Measurements from ENCODE around the gene PCBP2.
A peak's percentile ranks its signal among the peaks of the same experiment; 100 is the strongest.
"Not testable (repeated sequence)": the region's sequence is repeated elsewhere in the genome, so short reads cannot be mapped to it uniquely, and the experiment has no call there.

The PCBP2 gene

DNA sequence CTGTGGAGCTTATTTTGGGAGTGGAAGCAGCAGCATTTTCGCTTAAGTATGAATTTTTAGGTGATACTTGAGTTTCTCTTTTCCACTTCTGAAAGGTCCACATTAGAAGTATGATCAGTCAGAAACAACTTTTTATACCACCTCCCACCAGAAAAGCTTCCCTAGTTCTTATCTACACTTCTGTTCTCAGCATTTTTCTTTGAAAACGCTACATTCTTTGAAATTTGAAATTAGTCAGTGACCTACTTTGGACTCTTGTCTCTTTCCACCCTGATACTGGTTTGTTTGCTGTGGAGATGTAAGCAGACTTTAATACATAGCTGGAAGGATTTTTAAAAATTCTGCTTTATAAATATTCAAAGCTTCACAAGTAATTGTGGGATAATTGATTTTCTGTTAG, 22.2 kb downstream of the PCBP2 start:
- no peak for DNase-seq

DNA sequence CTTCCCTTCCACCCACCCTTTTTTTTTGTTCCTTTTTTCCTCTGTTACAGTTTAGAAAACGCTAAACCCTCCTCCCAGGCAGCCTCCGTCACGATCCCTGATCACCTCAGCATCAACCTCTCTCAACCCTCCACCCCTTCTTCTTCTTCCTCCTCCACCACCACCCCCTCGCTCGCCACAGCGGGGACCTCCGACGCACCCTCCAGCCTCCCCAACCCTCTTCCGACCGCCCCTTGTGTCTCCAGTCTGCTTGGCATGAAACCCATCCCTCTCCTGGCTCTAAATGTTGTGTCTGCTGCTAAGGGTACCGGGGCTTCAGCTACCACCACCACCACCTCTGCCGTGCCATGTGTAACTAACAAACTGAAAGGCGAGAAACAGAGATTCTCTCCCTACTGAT, 22.9 kb downstream of the PCBP2 start:
- DNase-seq = no peak

DNA sequence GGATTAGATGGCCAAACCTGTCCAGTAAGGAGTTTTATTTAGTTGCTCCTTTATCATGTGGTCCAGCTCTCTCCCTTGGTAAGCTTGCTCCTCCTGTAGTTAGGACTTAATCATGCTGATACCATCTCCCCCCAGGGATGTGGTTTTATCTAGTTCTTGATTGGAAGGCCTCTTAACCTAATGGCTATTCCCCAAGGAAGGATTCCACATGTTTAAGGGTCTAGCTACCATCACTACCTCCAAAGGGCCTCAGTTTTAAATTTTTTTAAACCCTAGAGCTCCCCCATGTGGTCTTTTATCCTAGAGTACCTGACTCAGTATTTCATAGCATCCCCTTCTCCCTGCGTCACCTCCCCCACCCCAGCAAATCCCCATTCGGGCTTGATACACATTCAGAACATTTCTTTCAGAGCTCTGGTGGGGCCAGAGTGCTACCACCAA, 24.9 kb downstream of the PCBP2 start:
- DNase-seq = peak; percentile 80

DNA sequence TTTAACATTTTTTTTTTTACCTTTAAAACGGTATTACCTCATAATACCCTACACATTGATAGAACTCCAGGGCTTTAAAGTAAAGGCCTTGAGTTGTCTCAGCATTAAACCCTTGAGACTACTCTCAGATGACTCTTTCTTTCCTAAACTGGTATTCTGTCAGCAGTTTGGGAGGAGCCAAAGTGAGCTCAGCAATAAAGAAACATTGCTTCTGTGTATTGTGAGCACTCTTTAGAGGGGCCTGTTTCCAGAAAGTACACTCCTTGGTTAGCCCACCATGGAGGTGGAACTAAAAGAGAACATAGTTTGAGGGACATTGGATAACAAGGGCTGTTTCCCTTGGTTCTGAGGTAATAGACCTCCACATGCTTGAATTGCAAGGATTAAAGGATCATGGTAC, 27.0 kb downstream of the PCBP2 start:
- no peak for DNase-seq

DNA sequence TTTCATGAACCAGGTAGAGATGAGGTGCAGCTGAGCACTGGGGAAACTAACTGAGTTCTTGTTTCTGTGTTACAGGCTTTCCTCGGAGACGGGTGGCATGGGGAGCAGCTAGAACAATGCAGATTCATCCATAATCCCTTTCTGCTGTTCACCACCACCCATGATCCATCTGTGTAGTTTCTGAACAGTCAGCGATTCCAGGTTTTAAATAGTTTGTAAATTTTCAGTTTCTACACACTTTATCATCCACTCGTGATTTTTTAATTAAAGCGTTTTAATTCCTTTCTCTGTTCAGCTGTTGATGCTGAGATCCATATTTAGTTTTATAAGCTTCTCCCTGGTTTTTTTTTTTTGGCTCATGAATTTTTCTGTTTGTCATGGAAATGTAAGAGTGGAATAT, 27.4 kb downstream of the PCBP2 start:
- no peak for DNase-seq

DNA sequence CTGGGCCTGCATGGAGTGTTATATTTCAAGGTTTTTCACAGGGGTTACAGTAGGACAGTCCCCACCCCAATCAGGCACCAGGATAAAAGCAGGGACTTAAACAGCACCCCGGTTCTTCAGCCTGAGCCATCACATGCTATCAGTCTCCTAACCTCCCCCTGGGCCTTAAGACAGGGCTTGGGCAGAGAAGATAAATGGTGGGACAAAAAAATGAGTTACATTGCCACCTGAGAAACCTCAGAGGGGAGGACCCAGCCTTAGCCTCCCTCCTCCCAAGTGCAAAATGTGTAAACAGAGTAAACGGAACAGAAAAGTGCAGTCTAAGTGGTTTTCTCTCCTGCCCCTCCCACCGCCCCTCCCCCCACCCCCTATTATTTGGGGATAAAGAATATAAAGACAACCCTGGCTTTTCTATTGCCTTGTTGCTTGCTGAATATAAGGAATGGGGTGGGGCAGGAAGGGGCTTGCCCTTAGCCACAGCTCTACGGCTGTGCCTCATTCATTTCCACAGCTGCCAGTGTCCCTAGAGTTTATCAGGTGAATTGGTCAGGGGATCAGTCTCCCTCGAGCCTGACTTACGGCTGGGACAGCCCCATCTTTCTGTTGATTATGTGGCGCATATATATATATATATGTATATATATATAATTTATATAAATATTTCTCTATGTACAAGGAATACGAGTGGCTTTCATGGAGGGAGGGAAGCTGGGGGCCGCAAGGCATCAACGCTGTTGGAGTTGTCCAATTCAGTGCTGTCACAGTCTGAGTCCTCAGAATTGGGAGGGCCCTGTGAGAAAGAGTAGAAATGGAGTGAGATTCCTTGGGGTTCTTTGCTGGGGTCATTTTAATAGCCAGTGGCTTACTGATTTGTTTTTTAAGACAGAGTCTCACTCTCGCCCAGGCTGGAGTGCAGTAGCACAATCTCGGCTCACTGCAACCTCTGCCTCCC, 28.9 kb downstream of the PCBP2 start:
- DNase-seq = no peak

DNA sequence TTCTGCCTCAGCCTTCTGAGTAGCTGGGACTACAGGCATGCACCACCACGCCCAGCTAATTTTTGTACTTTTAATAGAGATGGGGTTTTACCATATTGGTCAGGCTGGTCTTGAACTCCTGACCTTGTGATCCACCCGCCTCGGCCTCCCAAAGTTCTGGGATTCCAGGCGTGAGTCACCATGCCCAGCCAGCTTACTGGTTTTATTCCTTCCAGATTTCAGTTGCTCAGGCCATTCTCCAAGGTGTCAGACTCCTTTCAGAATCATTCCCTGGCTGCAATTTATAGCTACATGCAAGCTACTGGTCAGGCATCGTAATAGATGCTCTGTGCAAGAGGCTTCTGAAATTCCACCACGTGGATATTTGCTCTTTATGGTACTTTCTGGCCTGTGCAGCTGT, 29.6 kb downstream of the PCBP2 start:
- not testable (repeated sequence) for DNase-seq

DNA sequence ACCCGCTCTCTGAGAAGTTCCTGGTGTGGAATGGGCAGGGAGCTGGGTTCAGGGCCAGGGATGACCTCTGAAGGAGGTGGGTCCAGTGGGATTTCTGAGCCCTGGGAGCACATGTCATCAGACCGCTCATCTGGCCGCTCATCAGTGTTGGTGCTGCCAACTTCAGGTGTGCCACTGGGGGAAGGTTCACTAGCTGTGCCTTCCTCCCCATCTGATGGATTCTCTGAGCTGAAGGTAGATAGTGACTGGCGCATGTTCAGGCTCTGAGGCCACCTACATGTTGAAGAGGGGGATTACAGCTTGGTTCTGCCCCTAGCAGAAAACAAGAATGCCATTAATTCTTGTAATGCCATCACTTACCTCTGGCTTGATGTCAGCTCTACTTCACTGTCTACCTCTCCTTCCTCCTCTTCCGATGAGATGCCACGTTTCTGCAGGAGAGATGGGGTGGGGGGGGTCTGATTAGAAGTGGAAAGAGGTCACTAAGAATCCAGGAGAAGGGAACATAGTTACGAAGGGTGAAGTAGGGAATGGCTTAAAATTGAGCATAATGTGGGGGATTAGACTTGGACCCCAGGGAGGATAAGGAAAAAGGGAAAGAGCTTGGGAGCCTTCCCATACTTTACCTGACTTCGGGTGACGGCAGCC, 30.2 kb downstream of the PCBP2 start:
- peak; percentile 46 for DNase-seq

DNA sequence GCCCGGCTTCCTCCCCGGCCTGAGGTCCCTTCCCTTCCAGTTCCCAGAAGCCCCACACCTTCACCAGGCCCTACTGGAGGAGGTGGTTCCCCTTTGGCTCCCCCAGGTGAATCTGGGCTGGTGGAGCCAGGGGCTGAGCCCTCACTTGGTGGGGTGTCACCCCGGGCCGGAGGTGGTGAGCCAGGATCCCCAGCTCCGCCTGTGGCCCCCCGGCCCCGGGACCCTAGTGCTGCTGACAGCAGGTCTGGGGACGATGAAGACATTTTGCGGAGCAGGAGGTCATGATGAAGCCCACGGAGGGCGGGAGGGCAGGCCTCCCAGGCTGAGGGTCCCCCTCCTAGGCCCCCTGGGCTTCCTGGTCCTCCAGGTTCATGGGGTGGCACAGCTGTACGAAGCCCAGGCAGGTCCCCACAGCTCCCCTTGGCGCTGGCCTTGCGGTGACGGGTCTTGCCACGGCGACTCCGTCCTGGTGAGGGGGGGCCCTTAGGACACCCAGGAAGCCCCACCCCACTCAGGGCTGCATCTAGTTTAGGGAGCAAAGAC, 30.8 kb downstream of the PCBP2 start:
- no peak for DNase-seq

DNA sequence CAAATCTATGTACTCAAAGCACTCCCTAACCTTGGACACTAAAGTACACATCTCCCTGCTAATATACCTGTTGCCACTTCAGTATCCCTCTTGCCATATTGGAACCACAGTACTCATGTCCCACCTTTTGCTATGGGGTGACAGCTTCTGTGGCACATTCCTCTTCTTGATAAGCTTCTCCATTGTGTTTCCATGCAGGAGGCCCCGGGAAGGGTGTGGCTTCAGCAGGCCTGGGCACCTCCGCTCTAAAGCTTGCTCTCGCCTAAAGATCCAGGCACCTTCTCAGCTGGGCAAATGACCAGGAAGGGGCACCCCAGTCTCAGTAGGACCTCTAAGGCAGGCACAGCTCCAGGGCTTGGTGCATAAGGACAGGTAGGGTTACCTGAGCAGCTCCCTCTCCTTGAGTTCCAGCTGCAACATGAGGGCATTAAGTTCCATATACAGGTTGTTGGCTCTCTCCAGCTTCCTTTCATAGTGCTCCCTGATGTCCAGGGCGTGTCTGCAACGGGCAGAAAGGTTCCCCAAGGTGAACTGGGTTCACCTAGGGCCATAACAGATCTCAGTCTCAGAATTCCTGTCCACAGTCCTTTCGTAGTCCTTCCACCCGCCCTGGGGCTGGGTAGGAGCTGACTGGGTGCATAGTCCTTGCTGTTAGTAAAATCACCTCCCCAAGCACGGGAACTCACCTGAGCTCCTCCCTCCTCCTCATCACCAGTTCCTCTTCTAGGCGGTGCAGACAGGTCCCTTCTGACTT, 31.5 kb downstream of the PCBP2 start:
- peak; percentile 43 for DNase-seq

DNA sequence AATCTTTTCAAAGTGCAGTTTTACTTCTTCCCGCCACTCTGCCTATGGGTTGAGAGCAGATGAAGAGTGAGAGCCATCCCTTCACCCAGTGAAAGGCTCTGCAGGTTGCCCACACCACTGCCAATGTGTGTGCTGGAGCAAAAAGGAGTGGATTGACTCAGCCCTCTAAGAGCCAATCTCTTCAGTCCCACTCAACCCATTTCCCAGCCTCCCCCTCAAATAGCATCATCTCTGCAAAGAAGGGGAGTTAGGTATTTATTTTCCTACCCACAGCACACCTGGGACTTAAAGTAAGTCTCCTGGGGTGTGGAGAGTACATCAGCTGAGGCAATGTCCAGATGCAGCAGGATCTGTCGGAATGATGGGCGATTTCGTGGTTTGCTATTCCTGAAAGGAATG, 32.1 kb downstream of the PCBP2 start:
- no peak for DNase-seq

DNA sequence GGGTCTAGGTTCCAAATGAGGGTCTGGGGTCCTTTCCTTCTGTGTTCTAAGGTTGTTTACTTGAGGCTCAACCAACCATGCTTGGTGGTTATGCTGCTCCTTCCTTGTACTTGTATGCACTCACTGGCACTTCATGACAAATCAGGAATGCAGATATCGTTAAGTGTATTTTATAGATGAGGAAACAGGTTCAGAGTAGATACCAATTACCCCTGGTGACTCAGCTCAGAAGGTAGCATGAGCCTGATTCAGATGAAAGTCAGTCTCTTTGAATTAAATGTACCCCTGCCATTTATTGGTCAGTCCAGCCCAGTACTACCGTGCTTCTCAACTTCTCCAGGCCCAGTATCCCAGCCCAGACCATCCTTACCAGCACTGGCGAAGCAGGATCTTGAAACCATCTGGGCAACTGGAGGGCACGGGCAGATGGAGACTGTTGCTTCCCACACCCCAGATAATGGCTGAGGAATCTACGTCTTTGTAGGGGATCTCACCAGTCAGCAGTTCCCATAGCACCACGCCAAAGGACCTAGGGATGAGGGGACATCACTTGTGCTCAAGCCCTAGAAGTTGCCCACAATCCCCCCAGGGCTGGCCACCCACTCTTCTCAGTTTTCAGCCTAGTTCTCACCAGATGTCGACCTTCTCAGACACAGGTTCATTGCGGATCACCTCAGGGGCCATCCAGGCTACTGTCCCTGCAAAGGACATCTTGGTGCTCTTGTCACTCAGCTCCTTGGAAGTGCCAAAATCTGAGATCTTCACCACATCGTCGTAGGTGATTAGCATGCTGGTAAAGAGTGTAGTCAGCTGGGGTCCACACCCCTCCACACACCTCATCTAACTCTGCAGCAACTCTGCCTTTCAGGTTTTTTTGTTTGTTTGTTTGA, 33.0 kb downstream of the PCBP2 start:
- DNase-seq = no peak

DNA sequence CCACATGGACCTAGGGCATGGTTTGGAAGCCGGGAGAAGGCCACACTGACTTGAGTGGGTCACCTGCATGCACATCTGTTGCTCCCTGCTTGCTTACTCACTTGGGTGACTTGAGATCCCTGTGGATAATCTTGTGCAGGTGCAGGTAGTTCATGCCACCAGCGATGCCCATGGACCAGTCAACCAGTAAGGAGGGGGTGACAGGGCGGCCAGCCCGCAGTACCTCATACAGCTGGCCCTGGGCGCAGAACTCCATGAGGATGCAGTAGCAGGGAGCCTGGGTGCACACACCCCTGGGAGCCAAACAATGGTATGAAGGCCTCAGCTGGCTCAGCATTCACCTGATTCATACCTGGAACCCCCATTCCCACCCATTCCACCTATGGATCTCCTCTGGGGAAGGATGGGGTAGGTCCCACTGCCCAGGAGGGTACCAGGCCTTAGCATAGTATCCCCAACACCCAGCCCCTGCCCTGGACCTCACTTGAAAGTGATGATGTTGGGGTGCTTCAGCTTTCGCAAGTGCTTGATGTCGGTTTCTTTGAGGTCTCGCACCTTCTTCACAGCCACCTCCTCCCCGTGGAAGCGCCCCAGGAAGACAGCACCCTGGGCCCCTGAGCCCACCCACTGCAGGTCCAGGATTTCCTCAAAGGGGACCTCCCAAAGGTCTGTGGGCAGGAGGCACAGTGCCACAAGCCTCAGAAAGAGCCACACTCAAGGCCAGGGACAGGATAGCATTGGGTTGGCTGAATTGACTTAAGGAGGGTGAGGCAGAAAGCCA, 34.2 kb downstream of the PCBP2 start:
- no peak for DNase-seq

DNA sequence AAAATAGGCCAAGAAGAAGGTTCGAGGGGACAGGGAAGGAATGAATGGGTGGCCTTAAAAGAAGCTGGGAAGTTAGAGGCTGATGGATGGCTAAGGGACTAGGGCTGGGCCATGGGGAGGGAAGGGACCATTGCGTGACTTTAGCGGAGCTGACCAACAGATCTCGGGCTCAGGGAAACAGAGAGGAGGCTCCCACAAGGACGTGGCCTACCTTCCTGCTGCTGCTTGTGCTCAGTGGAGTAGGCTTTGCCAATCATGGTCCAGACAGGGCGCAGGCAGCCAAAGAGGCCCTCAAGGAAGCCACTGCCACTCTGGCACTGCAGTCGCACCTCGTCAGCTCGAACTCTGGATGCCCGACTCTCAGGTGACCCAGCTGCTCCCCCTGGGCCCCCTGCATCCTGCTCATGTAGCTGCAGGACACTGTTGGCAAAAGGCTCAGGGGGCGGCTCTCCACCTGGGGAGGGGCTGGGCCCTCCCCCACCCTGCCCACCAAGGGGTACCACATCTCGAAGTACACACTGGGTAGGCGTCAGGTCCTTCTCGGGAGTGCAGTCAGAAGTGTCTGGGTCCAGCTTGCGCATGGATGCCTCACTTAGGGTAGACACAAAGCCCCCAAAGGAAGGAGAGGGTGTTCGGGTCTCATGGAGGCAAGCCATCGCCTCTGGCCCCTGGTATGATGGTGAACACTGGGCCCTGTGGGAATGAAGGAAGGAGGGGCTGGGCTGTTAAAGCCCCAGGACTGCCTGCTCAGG, 35.0 kb downstream of the PCBP2 start:
- DNase-seq = no peak

DNA sequence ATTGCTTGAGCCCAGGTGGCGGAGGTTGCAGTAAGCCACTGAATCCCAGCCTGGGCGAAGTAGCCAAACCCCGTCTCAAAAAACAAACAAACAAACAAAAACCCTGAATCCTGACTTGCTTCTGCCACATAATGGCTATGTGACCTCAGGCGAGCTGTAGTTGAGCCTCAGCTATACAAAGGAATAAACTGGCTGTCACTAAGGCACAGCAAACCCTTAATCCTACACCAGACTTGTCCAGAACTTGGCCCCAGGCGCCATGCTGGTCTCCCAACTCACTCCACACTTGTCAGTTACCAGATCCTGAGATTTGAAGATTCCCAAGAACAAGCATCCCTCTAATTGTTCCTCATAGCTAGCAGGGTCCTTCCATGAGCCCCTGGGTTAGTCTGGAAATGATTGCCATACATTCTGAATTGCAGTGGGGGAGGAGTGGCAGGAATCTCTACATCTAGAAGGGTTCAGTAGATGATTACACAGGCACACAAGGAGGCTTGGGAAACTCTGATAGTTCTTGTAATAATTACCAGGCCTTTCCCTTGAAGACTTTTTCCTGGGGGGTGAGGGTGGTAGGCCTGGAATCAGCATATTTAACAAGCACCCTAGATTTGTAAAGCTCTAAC, 37.5 kb downstream of the PCBP2 start:
- DNase-seq = no peak

DNA sequence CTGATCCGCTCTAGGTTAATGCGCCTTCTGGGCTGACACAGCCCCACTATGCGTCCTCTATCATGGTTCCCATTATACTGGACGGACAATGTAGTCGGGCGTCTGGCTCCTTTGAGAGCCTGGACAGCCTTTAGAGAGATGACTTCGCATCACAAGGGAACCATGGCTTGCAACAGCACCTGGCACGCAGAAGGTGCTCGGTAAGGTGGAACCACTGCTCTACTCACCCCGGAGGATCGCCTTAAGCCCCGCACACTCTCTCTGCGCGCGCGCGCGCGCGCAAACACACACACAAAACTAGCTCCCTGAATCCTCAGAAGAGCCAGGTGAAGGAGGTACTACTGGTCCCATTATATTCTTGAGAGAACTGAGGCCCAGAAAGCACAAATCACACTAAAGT, 40.3 kb downstream of the PCBP2 start:
- DNase-seq = peak; percentile 79

DNA sequence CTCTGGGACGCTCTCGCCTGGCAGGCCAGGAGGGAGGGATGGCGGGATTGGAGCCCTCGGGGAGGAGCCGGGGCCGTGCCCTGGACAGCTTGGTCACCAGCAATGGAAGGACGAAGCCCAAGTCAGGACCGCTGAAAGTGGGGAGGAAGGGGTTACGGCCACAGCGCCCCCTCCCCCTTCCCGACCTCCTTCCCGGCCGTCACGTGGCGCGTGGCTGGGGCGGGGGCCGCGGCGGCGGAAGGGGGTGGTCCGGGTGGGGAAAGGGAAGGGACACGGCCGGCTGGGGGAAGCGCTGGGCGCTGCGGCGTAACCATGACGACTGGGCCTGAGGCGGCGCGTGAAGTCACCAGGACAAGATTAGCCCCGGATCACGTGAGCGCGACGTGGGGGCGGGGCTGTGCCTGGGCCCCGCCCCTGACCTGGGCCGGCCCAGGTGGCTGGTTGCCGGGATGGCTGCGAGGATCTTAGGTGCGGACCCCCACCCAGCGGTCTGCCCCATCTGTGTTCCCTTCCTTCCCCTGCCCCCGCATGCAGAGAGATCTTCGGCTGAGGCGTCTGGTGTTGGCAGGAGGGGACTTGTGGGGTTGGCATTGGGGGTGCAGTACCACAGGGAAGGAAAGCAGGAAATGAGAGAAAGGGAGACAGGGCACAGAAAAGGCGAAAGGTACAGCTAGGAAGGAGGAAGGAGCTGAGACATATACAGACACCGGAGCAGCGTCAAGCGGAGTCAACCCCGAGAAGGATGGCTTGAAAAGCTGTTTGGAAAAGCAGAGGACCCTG, 41.1 kb downstream of the PCBP2 start:
- peak; percentile 96 for DNase-seq

DNA sequence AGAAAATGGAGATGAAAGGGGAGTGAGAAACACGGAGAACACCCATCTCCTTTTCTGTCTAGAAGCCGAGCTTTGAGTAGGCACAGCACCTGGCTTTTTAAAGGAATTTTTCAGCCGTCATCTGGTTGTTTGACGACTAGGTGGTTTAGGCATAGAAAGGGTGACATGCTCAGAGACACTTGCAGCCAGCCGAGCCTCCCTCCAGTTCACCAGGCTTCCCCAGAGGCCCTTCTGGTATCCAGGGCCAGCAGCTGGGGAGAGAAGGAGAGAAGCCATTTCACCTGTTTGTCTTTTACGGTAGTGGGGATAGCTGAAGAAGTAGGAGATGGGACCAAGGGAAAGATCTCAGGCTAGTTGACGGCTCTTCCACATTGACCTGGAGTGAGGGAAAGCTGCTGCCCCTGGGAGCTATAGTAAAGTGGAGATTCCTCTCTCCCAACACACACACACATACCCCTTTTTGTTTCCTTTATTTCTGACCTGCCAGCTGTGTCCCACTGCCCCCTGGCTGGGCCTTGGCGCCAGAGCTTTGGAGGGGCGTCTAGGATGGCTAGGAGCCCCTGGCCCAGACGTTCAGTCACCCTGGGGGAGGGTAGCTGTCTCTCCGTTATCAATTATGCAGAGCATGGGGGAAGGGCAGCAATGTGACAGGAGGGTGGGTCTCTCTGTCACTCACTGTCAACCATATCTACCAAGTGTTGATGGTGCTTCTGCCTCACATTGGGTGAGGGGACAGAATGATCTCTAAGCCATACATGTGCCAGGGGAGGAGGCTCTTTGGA, 41.9 kb downstream of the PCBP2 start:
- peak; percentile 44 for DNase-seq
